Natural killer cell treated with Interleukin-12 subunit alpha and Interleukin-12 subunit beta and Interleukin-15 and Interleukin-18, amount 100 ng/mL, for 72 hours (primary cell): Measurements from ENCODE around the gene RBM39. TPM values are rescaled to one million over a fixed set of nuclear protein-coding genes. Genes with fewer than 3 reads are reported as not detected.

ENCODE experiments used
- ATAC-seq, 2 donors: fragments of 150-1000 bp; cut with Tn5 transposase in 1 of 2; sonication (Bioruptor Pico), chemical (Tn5 transposase) in 1 of 2; 2 replicates each; pipeline ENCODE4 v1.10.0; 2021
- DNase-seq: peaks from one replicate; pipeline ENCODE4 v3.0.0; 2022; ENCODE audit warnings: low spot score
- H3K27ac Mint-ChIP-seq, 2 donors: 1 replicate in 1 of 2; 2 replicates in 1 of 2; pipeline ENCODE4 v1.8.0; 2022; ENCODE audit warnings: mixed read lengths in 2 of 2, mild to moderate bottlenecking in 1 of 2, moderate library complexity in 1 of 2
- H3K27me3 Mint-ChIP-seq, 2 donors: 1 replicate in 1 of 2; 2 replicates in 1 of 2; pipeline ENCODE4 v1.8.0; 2022; ENCODE audit warnings: mixed read lengths in 2 of 2
- H3K36me3 Mint-ChIP-seq: one replicate; pipeline ENCODE4 v1.8.0; 2022; ENCODE audit warnings: mixed read lengths
- H3K4me1 Mint-ChIP-seq, 2 donors: 1 replicate in 1 of 2; 2 replicates in 1 of 2; pipeline ENCODE4 v1.8.0; 2022; ENCODE audit warnings: low read depth in 2 of 2, mixed read lengths in 2 of 2, mild to moderate bottlenecking in 1 of 2
- H3K4me3 Mint-ChIP-seq: one replicate; pipeline ENCODE4 v1.8.0; 2022; ENCODE audit warnings: mixed read lengths
- H3K9me3 Mint-ChIP-seq: 2 replicates; pipeline ENCODE4 v1.8.0; 2022; ENCODE audit warnings: mixed read lengths
- total RNA-seq, 2 donors: library from RNA; stranded (reverse); gene quantifications; one replicate each; pipeline ENCODE4 v1.2.3, GENCODE V29; 2022

The RBM39 gene
- total RNA-seq, 2 donors from 2014 or later: 404 to 438 TPM

GRCh38 chr20:35680452-35681183, 61.4 kb downstream of the RBM39 start:
- no peaks in the 10 kb centered on the region for H3K9me3 Mint-ChIP-seq
- DNase-seq (no peak), ATAC-seq (no peak)
- H3K4me1 Mint-ChIP-seq: no peaks in the 10 kb centered on the region
- H3K27me3 Mint-ChIP-seq: no peaks in the 10 kb centered on the region
- H3K36me3 Mint-ChIP-seq: no peaks in the 10 kb centered on the region
- no peak overlapping the region for H3K4me3 Mint-ChIP-seq
- no peak overlapping the region for H3K27ac Mint-ChIP-seq

- H3K4me3 Mint-ChIP-seq: no peak overlapping the region
- H3K27ac Mint-ChIP-seq: no peak overlapping the region
- H3K36me3 Mint-ChIP-seq: peaks cover 9% of the 10 kb centered on the region
- no peaks in the 10 kb centered on the region for H3K4me1 Mint-ChIP-seq
- no peaks in the 10 kb centered on the region for H3K27me3 Mint-ChIP-seq
- DNase-seq (no peak), ATAC-seq (no peak)
- H3K9me3 Mint-ChIP-seq: no peaks in the 10 kb centered on the region
These were observed 67.1 kb downstream of the RBM39 start for GRCh38 chr20:35674921-35675320.

GRCh38 chr20:35673884-35674283, 68.2 kb downstream of the RBM39 start:
- no peaks in the 10 kb centered on the region for H3K4me1 Mint-ChIP-seq
- DNase-seq (no peak), ATAC-seq (no peak)
- no peak overlapping the region for H3K4me3 Mint-ChIP-seq
- peaks cover 15% of the 10 kb centered on the region for H3K36me3 Mint-ChIP-seq
- H3K27me3 Mint-ChIP-seq: no peaks in the 10 kb centered on the region
- no peaks in the 10 kb centered on the region for H3K9me3 Mint-ChIP-seq
- H3K27ac Mint-ChIP-seq: no peak overlapping the region

- Mint-ChIP-seq H3K4me3 (no peak overlapping the region), H3K27me3 (no peaks in the 10 kb centered on the region), H3K36me3 (peaks cover 19% of the 10 kb centered on the region), H3K27ac (no peak overlapping the region), H3K9me3 (no peaks in the 10 kb centered on the region), H3K4me1 (peaks cover 3 to 5% of the 10 kb centered on the region in 2 donors)
- DNase-seq (no peak), ATAC-seq (no peak)
These were observed 72.4 kb downstream of the RBM39 start for GRCh38 chr20:35669681-35670080.

GRCh38 chr20:35669221-35669620, 72.8 kb downstream of the RBM39 start:
- Mint-ChIP-seq H3K27ac (no peak overlapping the region), H3K4me3 (no peak overlapping the region), H3K9me3 (no peaks in the 10 kb centered on the region), H3K27me3 (no peaks in the 10 kb centered on the region), H3K4me1 (peaks cover 3 to 9% of the 10 kb centered on the region in 2 donors), H3K36me3 (peaks cover 19% of the 10 kb centered on the region)
- ATAC-seq: no peak
- no peak for DNase-seq

GRCh38 chr20:35665949-35666288, 76.1 kb downstream of the RBM39 start:
- peak overlapping the region in 1 of 2 donors; percentile 95 for H3K27ac Mint-ChIP-seq
- peaks cover 31 to 41% of the 10 kb centered on the region in 2 donors for H3K4me1 Mint-ChIP-seq
- no peaks in the 10 kb centered on the region for H3K9me3 Mint-ChIP-seq
- no peak overlapping the region for H3K4me3 Mint-ChIP-seq
- no peak for ATAC-seq
- DNase-seq: no peak
- no peaks in the 10 kb centered on the region for H3K27me3 Mint-ChIP-seq
- H3K36me3 Mint-ChIP-seq: peaks cover 14% of the 10 kb centered on the region

GRCh38 chr20:35664466-35665206, 77.4 kb downstream of the RBM39 start, which contains the start of the genes CPNE1 and RBM12:
Gene CPNE1 (minus strand): TSS chr20:35664900. CDS start chr20:35632923, 31,977 bp downstream.
Gene RBM12 (minus strand): TSS chr20:35664900. CDS start chr20:35655322, 9,578 bp downstream.
- DNase-seq (peak; percentile 95), ATAC-seq (peak; percentile 91 to 95)
- H3K27ac Mint-ChIP-seq: peak within 1 kb of the TSS; percentile 95 to 99
- H3K4me3 Mint-ChIP-seq: peak within 1 kb of the TSS; percentile 84
- peaks cover 7% of the 10 kb centered on the region for H3K36me3 Mint-ChIP-seq
- H3K4me1 Mint-ChIP-seq: peaks cover 44 to 54% of the 10 kb centered on the region in 2 donors
- no peaks in the 10 kb centered on the region for H3K27me3 Mint-ChIP-seq
- H3K9me3 Mint-ChIP-seq: no peaks in the 10 kb centered on the region

GRCh38 chr20:35663516-35664465, 78.3 kb downstream of the RBM39 start:
- peak; percentile 78 for DNase-seq
- no peaks in the 10 kb centered on the region for H3K9me3 Mint-ChIP-seq
- peak overlapping the region; percentile 95 to 99 for H3K27ac Mint-ChIP-seq
- peaks cover 3% of the 10 kb centered on the region for H3K36me3 Mint-ChIP-seq
- H3K4me3 Mint-ChIP-seq: peak overlapping the region; percentile 84
- H3K27me3 Mint-ChIP-seq: no peaks in the 10 kb centered on the region
- ATAC-seq: peak; percentile 72 to 73
- peaks cover 51 to 60% of the 10 kb centered on the region in 2 donors for H3K4me1 Mint-ChIP-seq

- no peaks in the 10 kb centered on the region for H3K36me3 Mint-ChIP-seq
- peaks cover 55 to 62% of the 10 kb centered on the region in 2 donors for H3K4me1 Mint-ChIP-seq
- no peaks in the 10 kb centered on the region for H3K27me3 Mint-ChIP-seq
- H3K4me3 Mint-ChIP-seq: peak overlapping the region; percentile 84
- H3K27ac Mint-ChIP-seq: peak overlapping the region; percentile 95 to 99
- no peak for ATAC-seq
- DNase-seq: no peak
- no peaks in the 10 kb centered on the region for H3K9me3 Mint-ChIP-seq
These were observed 79.5 kb downstream of the RBM39 start for GRCh38 chr20:35662551-35662950.

GRCh38 chr20:35661908-35662307, 80.2 kb downstream of the RBM39 start:
- H3K27me3 Mint-ChIP-seq: no peaks in the 10 kb centered on the region
- DNase-seq (no peak), ATAC-seq (no peak)
- H3K36me3 Mint-ChIP-seq: no peaks in the 10 kb centered on the region
- no peaks in the 10 kb centered on the region for H3K9me3 Mint-ChIP-seq
- peak overlapping the region; percentile 95 to 99 for H3K27ac Mint-ChIP-seq
- H3K4me1 Mint-ChIP-seq: peaks cover 60 to 69% of the 10 kb centered on the region in 2 donors
- peak overlapping the region; percentile 84 for H3K4me3 Mint-ChIP-seq

- DNase-seq (no peak), ATAC-seq (no peak)
- Mint-ChIP-seq H3K9me3 (no peaks in the 10 kb centered on the region), H3K4me3 (peak overlapping the region; percentile 84), H3K27me3 (no peaks in the 10 kb centered on the region), H3K27ac (peak overlapping the region; percentile 95 to 99), H3K36me3 (no peaks in the 10 kb centered on the region), H3K4me1 (peaks cover 60 to 70% of the 10 kb centered on the region in 2 donors)
These were observed 81.0 kb downstream of the RBM39 start for GRCh38 chr20:35661053-35661452.

- H3K4me1 Mint-ChIP-seq: peaks cover 60 to 70% of the 10 kb centered on the region in 2 donors
- no peak for DNase-seq
- H3K27me3 Mint-ChIP-seq: no peaks in the 10 kb centered on the region
- no peaks in the 10 kb centered on the region for H3K9me3 Mint-ChIP-seq
- peak overlapping the region; percentile 95 to 99 for H3K27ac Mint-ChIP-seq
- ATAC-seq: no peak
- H3K4me3 Mint-ChIP-seq: peak overlapping the region; percentile 84
- no peaks in the 10 kb centered on the region for H3K36me3 Mint-ChIP-seq
These were observed 81.7 kb downstream of the RBM39 start for GRCh38 chr20:35660122-35660937.

GRCh38 chr20:35657271-35657670, 84.8 kb downstream of the RBM39 start:
- Mint-ChIP-seq H3K4me3 (peak overlapping the region; percentile 47), H3K9me3 (no peaks in the 10 kb centered on the region), H3K27me3 (no peaks in the 10 kb centered on the region), H3K36me3 (peaks cover 1% of the 10 kb centered on the region), H3K4me1 (peaks cover 41 to 43% of the 10 kb centered on the region in 2 donors), H3K27ac (peak overlapping the region; percentile 22 to 56)
- no peak for ATAC-seq
- no peak for DNase-seq
